ENCODE data around the gene PSRC1.
"Not testable (repeated sequence)": the region's sequence is repeated elsewhere in the genome, so short reads cannot be mapped to it uniquely, and the experiment has no call there.

Gene PSRC1

DNA sequence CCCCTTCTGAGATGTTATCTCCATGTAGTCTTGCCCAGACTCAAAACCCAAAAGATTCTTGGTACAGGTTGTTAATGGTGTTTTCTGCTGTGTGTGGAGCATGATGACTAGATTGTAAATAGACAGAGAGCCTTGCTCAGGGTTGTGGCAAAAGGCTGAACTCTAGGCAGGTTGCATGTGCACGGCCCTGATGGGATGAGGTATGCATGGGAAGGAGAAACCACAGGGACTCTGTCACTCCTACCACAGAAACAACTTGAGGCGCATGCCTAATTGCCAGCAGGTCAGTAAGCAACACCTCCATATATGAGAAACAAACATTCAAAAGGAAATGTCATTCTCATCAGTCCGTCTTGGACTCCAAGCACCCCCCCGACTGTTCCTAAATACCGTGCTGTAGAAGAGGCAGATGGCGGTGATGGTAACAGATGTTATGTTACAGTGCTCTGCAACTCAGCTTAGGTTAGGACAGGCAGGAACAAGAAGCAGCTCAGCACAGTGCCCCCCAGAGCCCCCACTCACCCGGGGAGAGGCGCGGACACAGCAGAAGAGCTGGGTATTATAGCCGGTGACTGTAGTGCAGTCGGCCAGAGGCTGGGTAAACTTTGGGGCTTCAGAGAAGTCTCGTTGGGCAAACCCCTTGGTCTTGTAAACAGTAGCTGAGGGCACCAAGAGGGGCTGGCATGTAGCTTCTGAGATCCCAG is 12.9 kb upstream of the PSRC1 start:
- no peak for DNase-seq

GRCh38 chr1:109294481-109294880 is 11.5 kb upstream of the PSRC1 start:
- no peak for DNase-seq

GRCh38 chr1:109293026-109293425 is 10.1 kb upstream of the PSRC1 start:
- DNase-seq = no peak

DNA sequence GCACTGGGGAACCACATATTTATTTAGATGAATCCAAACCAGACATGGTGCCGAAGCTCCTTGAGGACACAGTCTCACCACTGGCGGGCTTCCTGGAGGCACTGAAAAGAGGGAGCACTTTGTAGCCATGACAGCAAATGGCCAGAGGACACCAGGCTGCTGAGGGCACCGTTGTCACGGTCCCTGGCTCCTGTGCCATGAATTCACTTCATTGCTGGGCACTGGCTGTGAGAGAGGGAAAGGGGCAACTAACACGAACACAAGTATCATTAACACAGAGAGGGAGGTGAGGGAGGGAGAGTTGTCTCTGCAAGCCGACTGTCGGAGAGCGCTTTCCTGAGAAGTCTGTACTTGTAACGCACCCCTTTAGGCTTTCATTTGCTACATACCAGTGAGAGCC is 9.4 kb upstream of the PSRC1 start:
- DNase-seq = no peak

- DNase-seq = no peak
These were observed 8.1 kb upstream of the PSRC1 start for GRCh38 chr1:109290998-109291397.

DNA sequence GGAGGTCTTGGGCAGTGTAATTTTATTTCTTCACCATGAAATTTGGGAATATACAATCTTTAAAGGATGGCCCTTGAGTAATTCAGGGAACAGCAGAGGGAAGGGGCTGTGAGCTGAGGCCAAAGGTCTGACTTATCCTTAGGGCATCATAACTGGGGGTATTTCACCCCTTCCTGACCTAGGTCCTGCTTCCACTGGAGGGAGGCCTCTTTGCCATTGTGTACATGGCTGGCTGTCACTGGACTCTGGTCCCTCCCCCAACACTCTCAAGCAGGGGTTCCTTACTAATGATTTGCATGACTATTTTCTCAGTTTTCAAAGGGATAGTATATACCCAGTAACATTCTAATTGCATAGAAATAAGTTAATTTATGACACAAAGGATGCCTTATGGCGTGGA is 7.2 kb upstream of the PSRC1 start:
- DNase-seq = no peak

- not testable (repeated sequence) for DNase-seq
These were observed 3.8 kb upstream of the PSRC1 start for GRCh38 chr1:109286762-109287161.

GRCh38 chr1:109283748-109284600 is 1.0 kb upstream of the PSRC1 start:
- no peak for DNase-seq

DNA sequence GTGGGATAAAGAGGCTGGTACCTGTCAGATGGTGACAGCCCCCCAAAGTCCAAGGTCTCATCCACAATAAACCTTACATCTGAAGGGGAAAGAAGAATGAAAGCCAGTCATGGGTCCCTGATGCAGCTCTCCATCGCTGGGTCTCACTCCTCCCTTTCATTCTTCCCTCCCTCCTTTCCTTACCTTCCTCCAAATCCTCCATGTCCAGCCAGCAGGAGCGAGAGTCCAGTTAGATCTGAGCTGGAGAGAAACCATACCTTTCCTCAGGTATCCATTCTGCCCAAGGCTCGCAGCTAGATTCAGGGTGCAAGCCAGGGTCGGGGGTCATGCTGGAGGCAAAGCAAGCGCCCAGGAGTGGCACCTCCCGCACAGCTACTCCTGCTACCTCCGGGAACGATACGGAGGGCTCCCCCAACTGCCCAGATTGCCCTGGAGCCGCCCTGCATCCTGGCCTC is 421 bp downstream of the PSRC1 start:
- no peak for DNase-seq

GRCh38 chr1:109281680-109282496 is 1.1 kb downstream of the PSRC1 start:
- no peak for DNase-seq

DNA sequence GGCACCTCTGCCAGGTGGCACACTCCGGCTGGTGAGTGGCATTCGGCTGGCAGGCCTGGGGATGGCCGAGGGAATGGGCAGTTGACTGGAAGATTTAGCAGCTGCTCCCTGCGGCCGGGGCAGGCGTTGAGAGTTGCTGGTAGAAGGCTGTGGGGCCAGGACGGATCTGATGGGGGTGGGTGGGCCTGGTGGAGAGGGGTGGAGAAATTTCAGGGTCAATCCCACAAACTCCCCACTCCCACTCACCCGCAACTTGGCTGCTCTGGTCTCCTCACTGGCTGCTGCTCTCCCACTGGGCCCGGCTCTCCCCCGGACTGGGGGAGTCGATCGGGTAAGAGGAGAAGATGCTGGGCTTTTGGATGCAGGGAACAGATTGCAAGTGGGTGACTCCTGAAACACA is 2.1 kb downstream of the PSRC1 start:
- DNase-seq = no peak

DNA sequence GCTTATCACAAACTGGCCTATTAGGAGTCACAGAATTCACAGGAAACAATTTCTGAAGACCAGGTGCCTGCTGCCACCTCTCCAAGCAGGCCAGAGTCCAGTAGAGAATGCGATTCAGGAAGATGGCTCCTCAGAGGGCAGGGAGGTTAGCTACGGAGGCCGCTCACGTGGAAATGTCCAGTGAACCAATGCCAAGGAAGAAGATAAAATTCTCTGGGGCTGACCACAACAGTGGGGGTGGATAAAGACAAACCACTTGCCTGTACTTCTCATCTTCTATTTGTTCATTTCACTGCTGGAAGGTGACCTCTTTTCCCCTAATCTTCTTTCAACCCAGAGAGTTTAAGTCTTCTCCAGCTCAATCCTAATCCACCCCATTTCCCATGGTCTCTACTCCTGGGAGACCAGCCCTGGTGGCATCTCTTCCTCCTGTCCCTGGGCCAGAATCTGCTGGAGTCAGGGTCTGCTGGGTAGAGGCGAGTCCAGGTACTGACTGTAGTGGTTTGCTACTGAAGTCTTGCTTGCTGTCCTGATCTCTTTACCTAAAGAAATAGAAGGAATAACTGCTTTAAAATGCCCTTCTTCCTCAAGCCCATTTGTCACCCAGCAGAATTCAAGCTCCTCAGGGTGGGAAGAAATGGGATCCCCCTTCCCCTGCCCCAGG is 3.2 kb downstream of the PSRC1 start:
- DNase-seq = no peak

GRCh38 chr1:109277434-109278204 is 5.3 kb downstream of the PSRC1 start:
- DNase-seq = peak; percentile 87

GRCh38 chr1:109275706-109276345 is 7.1 kb downstream of the PSRC1 start:
- DNase-seq = no peak

DNA sequence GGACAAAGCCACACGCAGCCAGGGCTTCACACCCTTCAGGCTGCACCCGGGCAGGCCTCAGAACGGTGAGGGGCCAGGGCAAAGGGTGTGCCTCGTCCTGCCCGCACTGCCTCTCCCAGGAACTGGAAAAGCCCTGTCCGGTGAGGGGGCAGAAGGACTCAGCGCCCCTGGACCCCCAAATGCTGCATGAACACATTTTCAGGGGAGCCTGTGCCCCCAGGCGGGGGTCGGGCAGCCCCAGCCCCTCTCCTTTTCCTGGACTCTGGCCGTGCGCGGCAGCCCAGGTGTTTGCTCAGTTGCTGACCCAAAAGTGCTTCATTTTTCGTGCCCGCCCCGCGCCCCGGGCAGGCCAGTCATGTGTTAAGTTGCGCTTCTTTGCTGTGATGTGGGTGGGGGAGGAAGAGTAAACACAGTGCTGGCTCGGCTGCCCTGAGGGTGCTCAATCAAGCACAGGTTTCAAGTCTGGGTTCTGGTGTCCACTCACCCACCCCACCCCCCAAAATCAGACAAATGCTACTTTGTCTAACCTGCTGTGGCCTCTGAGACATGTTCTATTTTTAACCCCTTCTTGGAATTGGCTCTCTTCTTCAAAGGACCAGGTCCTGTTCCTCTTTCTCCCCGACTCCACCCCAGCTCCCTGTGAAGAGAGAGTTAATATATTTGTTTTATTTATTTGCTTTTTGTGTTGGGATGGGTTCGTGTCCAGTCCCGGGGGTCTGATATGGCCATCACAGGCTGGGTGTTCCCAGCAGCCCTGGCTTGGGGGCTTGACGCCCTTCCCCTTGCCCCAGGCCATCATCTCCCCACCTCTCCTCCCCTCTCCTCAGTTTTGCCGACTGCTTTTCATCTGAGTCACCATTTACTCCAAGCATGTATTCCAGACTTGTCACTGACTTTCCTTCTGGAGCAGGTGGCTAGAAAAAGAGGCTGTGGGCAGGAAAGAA is 8.1 kb downstream of the PSRC1 start:
- no peak for DNase-seq

DNA sequence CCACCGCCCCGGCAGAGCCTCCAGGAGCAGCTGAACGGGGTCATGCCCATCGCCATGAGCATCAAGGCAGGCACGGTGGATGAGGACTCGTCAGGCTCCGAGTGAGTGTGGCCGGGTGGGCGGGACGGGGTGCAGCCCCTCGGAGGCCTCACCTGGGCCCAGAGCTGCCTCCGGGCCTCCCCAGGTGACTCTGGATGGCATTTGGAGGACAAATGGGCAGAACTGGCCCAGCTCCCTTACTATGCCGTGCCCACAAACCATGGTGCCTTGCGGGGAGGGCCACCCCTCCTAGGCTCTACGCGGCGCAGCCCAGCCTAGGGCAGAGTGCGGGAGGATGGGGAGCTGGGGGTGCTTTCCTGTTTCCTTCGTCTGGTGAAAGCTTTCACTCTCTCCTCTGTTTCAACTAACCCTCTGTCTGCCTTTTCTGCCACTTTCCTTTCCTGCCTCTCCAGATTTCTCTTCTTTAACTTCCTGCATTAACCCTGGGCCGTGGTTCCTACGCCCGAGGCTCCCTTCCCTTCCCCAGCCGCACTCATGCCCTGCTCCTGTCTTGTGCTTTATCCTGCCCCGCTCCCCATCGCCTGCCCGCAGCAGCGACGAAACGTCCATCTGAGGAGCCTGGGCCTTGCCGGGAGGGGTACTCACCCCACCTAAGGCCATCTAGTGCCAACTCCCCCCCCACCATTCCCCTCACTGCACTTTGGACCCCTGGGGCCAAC is 9.2 kb downstream of the PSRC1 start:
- no peak for DNase-seq

GRCh38 chr1:109272831-109273547 is 10.0 kb downstream of the PSRC1 start:
- DNase-seq = no peak

DNA sequence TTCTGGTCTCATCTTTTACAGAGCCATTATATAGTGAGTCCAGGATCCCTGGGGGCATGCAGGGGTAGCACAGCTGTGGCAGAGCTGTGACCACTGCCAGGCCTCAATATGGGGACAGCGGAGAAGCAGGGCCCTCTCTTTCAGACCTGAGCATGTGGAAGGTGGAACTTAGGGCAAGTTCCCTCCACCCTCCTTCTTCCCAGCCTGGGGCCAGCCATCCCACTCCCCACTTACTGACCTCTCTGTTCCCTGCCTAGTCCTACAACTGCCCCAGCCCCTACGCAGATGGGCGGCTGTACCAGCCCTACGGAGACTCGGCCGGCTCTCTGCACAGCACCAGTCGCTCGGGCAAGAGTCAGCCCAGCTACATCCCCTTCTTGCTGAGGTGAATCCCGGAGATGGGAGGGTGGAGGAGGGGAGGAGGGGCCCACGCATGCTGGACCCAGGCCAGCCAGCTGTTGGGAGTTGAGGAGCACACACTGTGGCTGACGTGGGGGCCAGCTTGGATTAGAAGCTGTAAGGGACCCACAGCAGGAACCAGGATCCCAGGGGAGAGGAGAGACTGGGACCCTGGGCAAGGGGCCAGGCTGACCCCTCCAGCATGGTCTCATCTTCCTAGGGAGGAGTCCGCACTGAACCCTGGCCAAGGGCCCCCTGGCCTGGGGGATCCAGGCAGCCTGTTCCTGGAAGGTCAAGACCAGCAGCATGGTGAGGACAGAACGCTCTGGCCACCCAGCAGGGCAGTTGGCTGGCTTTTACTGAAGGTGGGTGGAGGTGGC is 10.7 kb downstream of the PSRC1 start:
- no peak for DNase-seq
